Hypothalamus (tissue), 51 donors: ENCODE data around the gene PEX19.
A peak's percentile ranks its signal among the peaks of the same experiment; 100 is the strongest.

Source experiments
- DNase-seq, 51 donors: peaks; one replicate each; lab custom pipeline; 2025; lab: John Stamatoyannopoulos, UW

PEX19 gene

GRCh38 chr1:160282807-160283206 is 2.1 kb downstream of the PEX19 start:
- no peak for DNase-seq

GRCh38 chr1:160277987-160278386 is 6.9 kb downstream of the PEX19 start:
- no peak for DNase-seq

GRCh38 chr1:160277330-160277729 is 7.6 kb downstream of the PEX19 start:
- no peak for DNase-seq

GRCh38 chr1:160271025-160271424 is 13.9 kb downstream of the PEX19 start:
- no peak for DNase-seq

GRCh38 chr1:160267284-160267991 is 17.5 kb downstream of the PEX19 start:
- DNase-seq, result no peak

GRCh38 chr1:160264795-160265307 is 20.1 kb downstream of the PEX19 start:
- no peak for DNase-seq

- peak; percentile 80 to 99 (median 95) for DNase-seq
Observed at GRCh38 chr1:160261893-160262794, 22.8 kb downstream of the PEX19 start, which contains the start of gene DCAF8. Gene DCAF8 (minus strand): TSS chr1:160262549. CDS start chr1:160244008, 18,541 bp downstream.

GRCh38 chr1:160261556-160261892 is 23.4 kb downstream of the PEX19 start:
- DNase-seq, result peak in 6 of 51 donors; percentile 12 to 56 (median 29)

- DNase-seq, result peak in 2 of 51 donors; percentile 7 to 8
Observed at GRCh38 chr1:160260406-160261382, 24.2 kb downstream of the PEX19 start.

- no peak for DNase-seq
Observed at GRCh38 chr1:160258177-160258798, 26.6 kb downstream of the PEX19 start.

GRCh38 chr1:160257411-160258015 is 27.4 kb downstream of the PEX19 start:
- DNase-seq, result no peak

- DNase-seq, result no peak
Observed at GRCh38 chr1:160256396-160257046, 28.4 kb downstream of the PEX19 start.

- DNase-seq, result no peak
Observed at GRCh38 chr1:160255781-160256300, 29.1 kb downstream of the PEX19 start.

- peak in 42 of 51 donors; percentile 1 to 86 (median 48) for DNase-seq
Observed at GRCh38 chr1:160251687-160252526, 33.0 kb downstream of the PEX19 start.

- DNase-seq, result no peak
Observed at GRCh38 chr1:160251011-160251410, 33.9 kb downstream of the PEX19 start.

- no peak for DNase-seq
Observed at GRCh38 chr1:160247053-160247452, 37.9 kb downstream of the PEX19 start.

GRCh38 chr1:160245434-160245833 is 39.5 kb downstream of the PEX19 start:
- DNase-seq, result no peak

- no peak for DNase-seq
Observed at GRCh38 chr1:160244209-160244608, 40.7 kb downstream of the PEX19 start.
